OCI-LY3 (cell line): ENCODE measurements around the gene WSB1.

Experiments used
- CTCF ChIP-seq: fragments of 200-600, 300-600 bp; sonication (generic); IDR thresholded peaks from 2 replicates; pipeline ENCODE4 v1.5.1; 2014; ENCODE audit warnings: antibody characterized with exemption, low read length, low read depth
- EZH2phosphoT487 ChIP-seq: fragments of 200-600 bp; shearing (Covaris generic); IDR thresholded peaks from 2 replicates; pipeline ENCODE4 v1.6.1; 2018; ENCODE audit warnings: antibody characterized with exemption, mixed run types, low read depth

DNA sequence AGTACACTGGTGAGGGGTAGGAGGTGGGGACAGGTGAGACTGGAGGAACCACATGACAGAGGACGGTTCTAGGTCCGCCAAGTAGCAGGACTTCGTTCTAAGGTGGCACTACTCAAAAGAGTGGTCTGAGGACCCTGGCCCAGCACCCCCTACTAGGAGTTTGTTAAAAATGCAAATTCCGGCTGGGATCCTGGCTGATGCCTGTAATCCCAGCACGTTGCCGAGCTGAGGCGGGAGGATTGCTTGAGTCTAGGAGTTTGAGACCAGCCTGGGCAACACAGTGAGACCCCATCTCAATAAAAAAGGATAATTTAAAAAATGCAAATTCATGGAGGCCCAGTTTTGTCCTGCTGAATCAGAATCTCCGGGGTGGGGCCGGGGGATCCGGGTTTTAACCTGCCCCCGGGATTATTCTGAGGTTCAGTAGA, 59.1 kb downstream of the WSB1 start:
- TF ChIP-seq CTCF: no peak
- TF ChIP-seq EZH2phosphoT487: no peak
